Measurements from ENCODE around the gene SERPINA4.
A peak's percentile ranks its signal among the peaks of the same experiment; 100 is the strongest.
"Not testable (repeated sequence)": the region's sequence is repeated elsewhere in the genome, so short reads cannot be mapped to it uniquely, and the experiment has no call there.

The SERPINA4 gene

GRCh38 chr14:94602722-94603121, 41.5 kb downstream of the SERPINA4 start:
- H3K23ac ChIP-seq (ENCODE audit: low read length in 2 of 2): no peak overlapping the region
- H2BK12ac ChIP-seq (ENCODE audit: low read length in 2 of 2): no peak overlapping the region
- H3K18ac ChIP-seq (ENCODE audit: low read depth in 1 of 2, low read length in 2 of 2): no peak overlapping the region
- H4K91ac ChIP-seq (ENCODE audit: low read length): no peak overlapping the region
- no peak overlapping the region for H2BK120ac ChIP-seq (ENCODE audit: low read depth, low read length)
- H3K4me2 ChIP-seq (ENCODE audit: low read length, poor library complexity, severe bottlenecking): no peak overlapping the region
- H3K27me3 ChIP-seq (ENCODE audit: control insufficient read depth in 1 of 2, insufficient read depth in 1 of 2, low read length in 2 of 2): peaks cover 0 to 2% of the 10 kb centered on the region in 2 experiments
- H3K36me3 ChIP-seq (ENCODE audit: control insufficient read depth in 1 of 2, insufficient read depth in 2 of 2, low read depth in 1 of 2, low read length in 2 of 2): no peaks in the 10 kb centered on the region
- H4K8ac ChIP-seq (ENCODE audit: low read length): no peak overlapping the region
- H2AK5ac ChIP-seq (ENCODE audit: low read length, severe bottlenecking): no peak overlapping the region
- no peaks in the 10 kb centered on the region for H3K79me1 ChIP-seq (replicated peaks; ENCODE audit: low read length, poor library complexity, severe bottlenecking)
- no peak overlapping the region for H3K4ac ChIP-seq (ENCODE audit: low read depth in 1 of 2, low read length in 2 of 2)
- DNase-seq: no peak
- H2AFZ ChIP-seq (ENCODE audit: low read depth, low read length): no peak overlapping the region
- no peak overlapping the region for H2BK15ac ChIP-seq (ENCODE audit: low read depth, poor library complexity, severe bottlenecking)
- H3K9me3 ChIP-seq (ENCODE audit: control insufficient read depth, low read length): no peaks in the 10 kb centered on the region
- peak overlapping the region; percentile 78 for H3K9ac ChIP-seq (ENCODE audit: low read length)
- H3K4me3 ChIP-seq (ENCODE audit: insufficient read depth in 1 of 2, low read depth in 1 of 2, low read length in 2 of 2): no peak overlapping the region
- H2BK5ac ChIP-seq (ENCODE audit: low read depth, low read length, poor library complexity, severe bottlenecking): no peak overlapping the region
- H3K14ac ChIP-seq (ENCODE audit: low read length in 2 of 2): no peak overlapping the region
- peaks cover 29% of the 10 kb centered on the region for H3K4me1 ChIP-seq (ENCODE audit: control insufficient read depth, insufficient read depth, low read depth, low read length)
- H3K27ac ChIP-seq (ENCODE audit: low read length, poor library complexity, severe bottlenecking): no peak overlapping the region
- WGBS: 92% methylated on average over 5 of the region's 5 CpGs

GRCh38 chr14:94605361-94605760, 44.1 kb downstream of the SERPINA4 start:
- Histone ChIP-seq H3K79me1 (replicated peaks; ENCODE audit: low read length, poor library complexity, severe bottlenecking) (no peaks in the 10 kb centered on the region), H3K4ac (ENCODE audit: low read depth in 1 of 2, low read length in 2 of 2) (no peak overlapping the region)
- WGBS: 96% methylated on average over 2 of the region's 3 CpGs

GRCh38 chr14:94608966-94609365, 47.7 kb downstream of the SERPINA4 start:
- DNase-seq; H3K36me3 ChIP-seq (ENCODE audit: control insufficient read depth in 1 of 2, insufficient read depth in 2 of 2, low read depth in 1 of 2, low read length in 2 of 2); H2AFZ ChIP-seq (ENCODE audit: low read depth, low read length); H4K91ac ChIP-seq (ENCODE audit: low read length); H3K23ac ChIP-seq (ENCODE audit: low read length in 2 of 2); H3K4me3 ChIP-seq (ENCODE audit: insufficient read depth in 1 of 2, low read depth in 1 of 2, low read length in 2 of 2); H2AK5ac ChIP-seq (ENCODE audit: low read length, severe bottlenecking); H4K8ac ChIP-seq (ENCODE audit: low read length); H2BK12ac ChIP-seq (ENCODE audit: low read length in 2 of 2); H3K9me3 ChIP-seq (ENCODE audit: control insufficient read depth, low read length); H3K79me1 ChIP-seq (replicated peaks; ENCODE audit: low read length, poor library complexity, severe bottlenecking); H3K9ac ChIP-seq (ENCODE audit: low read length); H3K14ac ChIP-seq (ENCODE audit: low read length in 2 of 2); H2BK5ac ChIP-seq (ENCODE audit: low read depth, low read length, poor library complexity, severe bottlenecking); H3K4me1 ChIP-seq (ENCODE audit: control insufficient read depth, insufficient read depth, low read depth, low read length); H3K27ac ChIP-seq (ENCODE audit: low read length, poor library complexity, severe bottlenecking); H3K27me3 ChIP-seq (ENCODE audit: control insufficient read depth in 1 of 2, insufficient read depth in 1 of 2, low read length in 2 of 2); H3K18ac ChIP-seq (ENCODE audit: low read depth in 1 of 2, low read length in 2 of 2); H2BK15ac ChIP-seq (ENCODE audit: low read depth, poor library complexity, severe bottlenecking); H3K4me2 ChIP-seq (ENCODE audit: low read length, poor library complexity, severe bottlenecking); H2BK120ac ChIP-seq (ENCODE audit: low read depth, low read length); H3K4ac ChIP-seq (ENCODE audit: low read depth in 1 of 2, low read length in 2 of 2): not testable (repeated sequence)
- WGBS: no CpG with 5 or more reads among the region's 1 CpG

More at GRCh38 chr14:94605361-94605760, 44.1 kb downstream of the SERPINA4 start:
- Histone ChIP-seq H3K9me3 (ENCODE audit: control insufficient read depth, low read length) (no peaks in the 10 kb centered on the region), H2BK5ac (ENCODE audit: low read depth, low read length, poor library complexity, severe bottlenecking) (no peak overlapping the region), H3K27me3 (ENCODE audit: control insufficient read depth in 1 of 2, insufficient read depth in 1 of 2, low read length in 2 of 2) (peaks cover 0 to 2% of the 10 kb centered on the region in 2 experiments), H3K23ac (ENCODE audit: low read length in 2 of 2) (no peak overlapping the region), H2BK15ac (ENCODE audit: low read depth, poor library complexity, severe bottlenecking) (no peak overlapping the region), H3K36me3 (ENCODE audit: control insufficient read depth in 1 of 2, insufficient read depth in 2 of 2, low read depth in 1 of 2, low read length in 2 of 2) (no peaks in the 10 kb centered on the region), H3K9ac (ENCODE audit: low read length) (no peak overlapping the region), H4K91ac (ENCODE audit: low read length) (no peak overlapping the region), H2AK5ac (ENCODE audit: low read length, severe bottlenecking) (no peak overlapping the region), H3K14ac (ENCODE audit: low read length in 2 of 2) (no peak overlapping the region), H3K18ac (ENCODE audit: low read depth in 1 of 2, low read length in 2 of 2) (no peak overlapping the region), H2BK120ac (ENCODE audit: low read depth, low read length) (no peak overlapping the region), H3K27ac (ENCODE audit: low read length, poor library complexity, severe bottlenecking) (no peak overlapping the region), H4K8ac (ENCODE audit: low read length) (no peak overlapping the region), H3K4me3 (ENCODE audit: insufficient read depth in 1 of 2, low read depth in 1 of 2, low read length in 2 of 2) (no peak overlapping the region), H3K4me2 (ENCODE audit: low read length, poor library complexity, severe bottlenecking) (no peak overlapping the region), H2BK12ac (ENCODE audit: low read length in 2 of 2) (no peak overlapping the region), H2AFZ (ENCODE audit: low read depth, low read length) (no peak overlapping the region), H3K4me1 (ENCODE audit: control insufficient read depth, insufficient read depth, low read depth, low read length) (peaks cover 10% of the 10 kb centered on the region)
- DNase-seq: no peak

- no peak overlapping the region for H3K4me3 ChIP-seq (ENCODE audit: insufficient read depth in 1 of 2, low read depth in 1 of 2, low read length in 2 of 2)
- no peaks in the 10 kb centered on the region for H3K36me3 ChIP-seq (ENCODE audit: control insufficient read depth in 1 of 2, insufficient read depth in 2 of 2, low read depth in 1 of 2, low read length in 2 of 2)
- H4K8ac ChIP-seq (ENCODE audit: low read length): no peak overlapping the region
- H3K4me2 ChIP-seq (ENCODE audit: low read length, poor library complexity, severe bottlenecking): no peak overlapping the region
- no peak overlapping the region for H3K4ac ChIP-seq (ENCODE audit: low read depth in 1 of 2, low read length in 2 of 2)
- H2AFZ ChIP-seq (ENCODE audit: low read depth, low read length): no peak overlapping the region
- H3K9me3 ChIP-seq (ENCODE audit: control insufficient read depth, low read length): peaks cover 12% of the 10 kb centered on the region
- no peak overlapping the region for H3K18ac ChIP-seq (ENCODE audit: low read depth in 1 of 2, low read length in 2 of 2)
- no peak overlapping the region for H3K27ac ChIP-seq (ENCODE audit: low read length, poor library complexity, severe bottlenecking)
- H3K4me1 ChIP-seq (ENCODE audit: control insufficient read depth, insufficient read depth, low read depth, low read length): peaks cover 3% of the 10 kb centered on the region
- no peak overlapping the region for H4K91ac ChIP-seq (ENCODE audit: low read length)
- no peak overlapping the region for H3K9ac ChIP-seq (ENCODE audit: low read length)
- no peak overlapping the region for H2BK120ac ChIP-seq (ENCODE audit: low read depth, low read length)
- no peak overlapping the region for H2BK5ac ChIP-seq (ENCODE audit: low read depth, low read length, poor library complexity, severe bottlenecking)
- H3K79me1 ChIP-seq (replicated peaks; ENCODE audit: low read length, poor library complexity, severe bottlenecking): no peaks in the 10 kb centered on the region
- H3K27me3 ChIP-seq (ENCODE audit: control insufficient read depth in 1 of 2, insufficient read depth in 1 of 2, low read length in 2 of 2): peaks cover 0 to 3% of the 10 kb centered on the region in 2 experiments
- H2AK5ac ChIP-seq (ENCODE audit: low read length, severe bottlenecking): no peak overlapping the region
- H2BK15ac ChIP-seq (ENCODE audit: low read depth, poor library complexity, severe bottlenecking): no peak overlapping the region
- H3K23ac ChIP-seq (ENCODE audit: low read length in 2 of 2): no peak overlapping the region
- 88% methylated on average over 3 of the region's 5 CpGs for WGBS
- DNase-seq: no peak
- no peak overlapping the region for H3K14ac ChIP-seq (ENCODE audit: low read length in 2 of 2)
- H2BK12ac ChIP-seq (ENCODE audit: low read length in 2 of 2): no peak overlapping the region
Measured at GRCh38 chr14:94611179-94611578, 49.9 kb downstream of the SERPINA4 start.

All from mesenchymal stem cell (in vitro differentiated cells and primary cell).